ENCODE results near the gene ELL.
"Not testable (repeated sequence)": the region's sequence is repeated elsewhere in the genome, so short reads cannot be mapped to it uniquely, and the experiment has no call there.

ELL gene

DNA sequence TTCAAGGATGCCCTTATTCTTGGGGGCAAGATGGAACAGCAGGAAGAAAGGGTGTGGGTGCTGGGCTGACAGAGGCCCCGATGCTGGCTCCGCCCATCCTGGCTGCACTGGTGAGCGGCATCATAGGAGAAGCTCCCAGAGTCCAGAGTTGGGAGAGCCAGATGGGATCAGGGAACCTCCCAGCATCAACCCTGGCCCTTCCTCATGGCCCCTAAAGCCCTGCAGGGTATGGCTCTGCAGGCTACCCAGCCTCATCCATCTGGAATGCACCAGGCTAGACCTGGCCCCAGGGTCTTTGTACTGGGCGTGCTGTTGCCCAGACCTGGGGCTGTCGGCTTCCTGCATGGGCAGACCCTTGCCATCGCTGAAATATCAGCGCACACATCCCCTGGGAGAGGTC is 7.9 kb upstream of the ELL start:
- peak; percentile 74 for DNase-seq

DNA sequence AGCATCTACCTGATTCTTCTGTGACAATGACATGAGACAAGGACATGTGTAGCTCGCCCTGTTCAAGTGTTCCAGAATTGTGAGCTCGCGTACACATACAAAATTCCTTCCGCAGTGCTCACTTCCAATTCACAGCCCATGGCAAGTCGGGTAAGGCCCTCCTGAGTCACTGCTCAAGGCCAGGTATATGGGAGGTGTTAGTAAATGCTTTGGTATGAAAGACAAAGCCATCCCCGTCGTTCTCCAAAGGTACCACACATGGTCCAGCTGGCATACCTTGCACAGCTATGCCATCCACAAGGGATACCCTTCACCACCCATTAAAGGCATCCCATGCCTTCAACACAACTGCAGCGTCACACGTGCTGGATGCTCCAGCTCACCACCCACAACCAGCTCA is 4.4 kb upstream of the ELL start:
- DNase-seq, result peak; percentile 66

DNA sequence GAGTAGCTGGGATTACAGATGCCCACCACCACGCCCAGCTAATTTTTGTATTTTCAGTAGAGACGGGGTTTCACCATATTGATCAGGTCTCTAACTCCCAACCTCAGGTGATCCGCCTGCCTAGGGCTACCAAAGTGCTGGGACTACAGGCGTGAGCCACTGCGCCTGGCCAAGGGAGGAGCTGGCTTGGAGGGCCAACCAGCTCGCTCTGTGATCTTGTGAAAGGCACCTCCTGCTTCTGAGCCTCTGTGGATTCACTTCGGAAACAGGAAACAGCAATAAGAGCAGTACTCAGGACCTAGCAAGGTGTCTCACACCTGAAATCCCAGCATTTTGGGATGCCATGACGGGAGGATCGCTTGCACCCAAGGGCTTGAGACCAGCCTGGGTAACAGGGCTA is 2.0 kb upstream of the ELL start:
- peak; percentile 79 for DNase-seq

DNA sequence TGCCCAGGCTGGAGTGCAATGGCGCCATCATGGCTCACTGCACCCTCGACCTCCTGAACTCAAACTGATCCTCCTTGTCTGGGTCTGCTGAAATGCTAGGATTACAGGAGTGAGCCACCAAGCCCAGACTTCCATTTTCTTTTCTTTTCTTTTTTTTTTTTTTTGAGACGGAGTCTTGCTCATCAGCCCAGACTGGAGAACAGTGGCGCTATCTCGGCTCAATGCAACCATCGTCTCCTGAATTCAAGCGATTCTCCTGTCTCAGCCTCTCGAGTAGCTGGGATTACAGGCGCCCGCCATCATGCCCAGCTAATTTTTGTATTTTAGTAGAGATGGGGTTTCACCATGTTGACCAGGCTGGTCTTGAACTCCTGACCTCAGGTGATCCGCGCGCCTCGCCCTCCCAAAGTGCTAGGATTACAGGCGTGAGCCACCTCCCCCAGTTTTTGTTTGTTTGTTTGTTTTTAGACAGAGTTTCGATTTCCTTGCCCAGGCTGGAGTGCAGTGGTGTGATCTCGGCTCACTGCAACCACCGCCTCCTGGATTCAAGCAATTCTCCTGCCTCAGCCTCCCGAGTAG is 1.1 kb upstream of the ELL start:
- DNase-seq, result not testable (repeated sequence)

DNA sequence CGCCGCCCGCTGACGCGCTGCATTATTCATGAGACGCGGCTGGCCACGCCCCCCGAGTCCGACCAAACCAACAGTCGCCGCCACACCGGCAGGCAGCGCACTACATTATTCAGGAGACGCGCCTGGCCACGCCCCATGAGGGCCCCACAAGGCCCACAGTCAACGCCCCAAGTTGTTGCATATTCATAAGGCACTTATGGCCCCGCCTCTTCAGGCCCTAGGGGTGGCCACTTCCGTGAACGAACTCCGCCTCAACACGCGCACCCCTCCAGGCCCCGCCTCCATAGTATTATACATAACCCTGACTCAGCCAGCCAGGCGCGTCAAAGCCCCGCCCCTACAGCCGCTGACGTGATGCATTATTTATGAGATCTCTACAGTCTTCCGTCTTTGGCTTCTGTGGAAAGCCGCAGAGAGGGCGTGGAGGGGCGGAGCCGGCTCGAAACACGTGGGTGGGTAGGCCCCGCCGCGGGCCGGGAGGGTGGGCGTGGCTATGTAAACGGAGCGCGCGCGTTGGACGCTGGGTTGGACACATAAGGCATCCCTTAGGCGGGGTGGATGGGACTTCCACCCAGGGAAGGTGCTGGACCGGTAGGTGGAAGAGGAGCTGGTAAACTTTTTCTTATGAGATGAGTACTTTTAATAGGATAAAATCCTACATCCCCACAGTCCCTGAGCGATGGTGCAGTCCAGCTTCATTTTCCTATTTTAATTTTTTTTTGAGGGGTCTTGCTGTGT is 423 bp upstream of the ELL start:
- peak; percentile 100 for DNase-seq

DNA sequence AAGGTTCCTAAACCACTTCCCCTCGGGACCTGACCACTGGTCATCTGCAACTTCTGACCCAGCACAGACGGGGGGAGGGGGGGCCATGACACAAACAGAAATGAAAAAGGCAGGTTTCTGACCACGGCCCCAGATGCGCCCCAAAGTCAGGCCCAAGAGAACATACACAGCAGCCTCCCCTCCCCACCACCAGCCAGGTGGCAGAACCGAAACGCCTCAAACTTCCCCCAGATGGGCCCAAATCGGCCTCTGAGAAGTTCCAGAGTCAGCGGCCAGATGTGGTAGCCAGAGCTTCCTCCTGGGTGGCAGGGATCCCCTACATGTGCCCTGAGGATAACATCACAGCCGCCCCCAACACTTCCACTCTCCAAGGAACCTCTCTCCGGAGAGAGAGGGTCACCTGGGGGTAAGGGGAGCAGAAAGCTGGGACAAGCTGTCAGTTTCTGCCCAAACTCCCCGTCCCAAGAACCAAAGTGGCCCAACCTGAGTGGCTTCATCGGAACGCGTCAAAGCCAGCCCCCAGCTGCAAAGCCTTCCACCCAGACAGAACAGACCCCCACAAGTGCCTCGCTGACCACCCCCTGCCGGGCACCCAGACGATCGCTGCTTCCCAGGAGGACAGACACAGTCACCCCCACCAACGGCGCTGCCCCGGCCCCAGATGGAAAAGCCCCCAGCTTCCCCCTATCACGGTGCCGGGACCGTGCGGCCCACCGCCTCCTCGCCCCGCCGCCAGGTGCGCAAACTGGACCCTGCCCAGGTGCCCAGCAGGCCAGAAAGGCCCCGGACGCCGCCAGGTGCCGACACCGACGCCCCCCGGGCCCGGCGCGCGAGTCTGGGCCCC is 800 bp downstream of the ELL start:
- DNase-seq, result peak; percentile 70

DNA sequence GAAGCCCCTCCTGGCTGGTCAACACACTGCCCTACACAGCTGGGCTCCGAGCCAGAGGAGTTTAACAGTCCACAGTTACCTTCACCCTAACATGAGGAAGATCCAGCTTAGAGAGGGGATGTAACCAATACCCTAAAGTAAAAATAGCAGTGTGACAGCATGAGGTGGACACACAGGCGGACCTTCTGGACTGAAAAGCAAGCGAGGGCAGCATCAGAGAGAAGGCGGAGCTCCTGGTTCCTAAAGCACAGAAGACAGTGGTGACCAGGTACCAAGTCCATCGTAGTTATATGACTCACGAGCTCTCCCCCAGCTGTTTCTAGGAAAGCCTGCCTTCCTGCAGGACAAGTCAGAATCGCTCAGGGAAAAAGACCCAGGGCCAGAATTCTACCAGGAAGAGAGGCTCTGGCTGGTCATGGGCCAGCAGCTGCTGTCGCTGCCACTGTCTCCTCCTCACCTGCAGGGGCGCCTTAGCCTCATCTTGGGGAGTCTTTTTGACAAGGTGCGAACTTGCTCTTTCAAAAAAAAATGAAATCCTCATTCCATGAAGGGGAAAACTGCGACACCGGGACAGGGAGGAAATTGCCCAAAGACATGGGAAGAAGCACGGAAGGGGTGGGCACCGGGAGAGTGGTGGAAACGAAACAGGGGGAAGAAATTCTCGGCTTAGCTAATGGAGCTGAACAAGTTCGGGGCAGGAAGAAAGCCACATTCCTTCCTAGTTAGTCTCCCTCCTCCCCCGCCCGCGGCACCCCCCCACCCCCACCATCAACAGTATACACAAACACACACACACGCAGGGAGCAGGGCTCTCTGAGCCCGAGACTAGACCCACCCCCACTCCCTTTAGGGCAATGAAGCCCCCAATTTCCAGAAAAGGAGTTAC is 1.7 kb downstream of the ELL start:
- DNase-seq, result peak; percentile 95

DNA sequence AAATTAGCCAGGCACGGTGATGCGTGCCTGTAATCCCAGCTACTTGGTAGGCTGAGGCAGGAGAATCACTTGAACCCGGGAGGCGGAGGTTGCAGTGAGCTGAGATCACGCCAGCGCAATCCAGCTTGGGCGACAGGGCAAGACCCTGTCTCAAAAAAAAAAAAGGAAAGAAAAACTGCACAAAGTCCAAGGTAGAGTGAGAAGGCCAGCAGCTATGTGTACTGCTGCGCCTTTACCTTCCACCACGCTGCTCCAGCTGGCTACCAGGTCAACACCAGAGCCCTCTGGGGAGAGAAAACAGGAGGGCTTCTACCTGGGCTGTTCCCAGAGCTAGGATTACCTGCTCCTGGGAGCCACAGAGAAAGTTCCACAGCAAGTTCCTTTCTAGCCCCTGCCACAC is 3.2 kb downstream of the ELL start:
- DNase-seq, result no peak

DNA sequence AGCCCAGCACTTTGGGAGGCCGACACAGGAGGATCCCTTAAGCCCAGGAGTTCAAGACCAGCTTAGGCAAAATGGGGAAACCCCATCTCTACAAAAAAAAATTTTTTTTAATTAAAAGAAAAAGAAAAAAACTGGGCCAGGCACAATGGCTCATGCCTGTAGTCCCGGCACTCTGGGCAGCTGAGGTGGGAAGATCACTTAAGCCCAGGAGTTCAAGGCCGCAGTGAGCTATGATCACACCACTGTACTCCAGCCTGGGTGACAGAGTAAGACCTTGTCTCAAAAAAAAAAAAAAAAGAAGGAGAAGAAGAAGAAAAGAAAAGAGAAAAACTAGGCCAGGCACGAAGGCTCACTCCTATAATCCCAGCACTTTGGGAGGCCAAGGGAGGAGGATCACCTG is 4.3 kb downstream of the ELL start:
- DNase-seq, result no peak

DNA sequence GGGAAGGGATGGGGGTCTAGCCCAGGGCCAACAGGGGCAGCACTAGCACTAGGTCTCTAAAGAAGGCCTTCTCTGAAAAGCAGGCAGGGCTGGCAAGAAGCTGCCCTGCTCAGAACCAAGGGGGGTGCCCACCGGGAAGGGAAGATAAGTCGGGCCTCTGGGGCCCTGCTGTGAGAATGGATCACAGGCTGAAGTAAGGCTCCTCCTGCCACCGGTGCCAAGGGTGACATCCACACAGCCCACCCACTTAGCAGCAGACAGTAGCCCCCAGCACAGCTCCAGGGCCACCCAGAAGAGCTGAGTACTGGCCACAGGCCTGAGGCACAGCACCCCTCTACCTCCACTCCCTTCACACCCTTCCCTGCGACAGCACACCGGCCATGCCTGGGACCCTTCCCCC is 5.9 kb downstream of the ELL start:
- DNase-seq, result no peak

DNA sequence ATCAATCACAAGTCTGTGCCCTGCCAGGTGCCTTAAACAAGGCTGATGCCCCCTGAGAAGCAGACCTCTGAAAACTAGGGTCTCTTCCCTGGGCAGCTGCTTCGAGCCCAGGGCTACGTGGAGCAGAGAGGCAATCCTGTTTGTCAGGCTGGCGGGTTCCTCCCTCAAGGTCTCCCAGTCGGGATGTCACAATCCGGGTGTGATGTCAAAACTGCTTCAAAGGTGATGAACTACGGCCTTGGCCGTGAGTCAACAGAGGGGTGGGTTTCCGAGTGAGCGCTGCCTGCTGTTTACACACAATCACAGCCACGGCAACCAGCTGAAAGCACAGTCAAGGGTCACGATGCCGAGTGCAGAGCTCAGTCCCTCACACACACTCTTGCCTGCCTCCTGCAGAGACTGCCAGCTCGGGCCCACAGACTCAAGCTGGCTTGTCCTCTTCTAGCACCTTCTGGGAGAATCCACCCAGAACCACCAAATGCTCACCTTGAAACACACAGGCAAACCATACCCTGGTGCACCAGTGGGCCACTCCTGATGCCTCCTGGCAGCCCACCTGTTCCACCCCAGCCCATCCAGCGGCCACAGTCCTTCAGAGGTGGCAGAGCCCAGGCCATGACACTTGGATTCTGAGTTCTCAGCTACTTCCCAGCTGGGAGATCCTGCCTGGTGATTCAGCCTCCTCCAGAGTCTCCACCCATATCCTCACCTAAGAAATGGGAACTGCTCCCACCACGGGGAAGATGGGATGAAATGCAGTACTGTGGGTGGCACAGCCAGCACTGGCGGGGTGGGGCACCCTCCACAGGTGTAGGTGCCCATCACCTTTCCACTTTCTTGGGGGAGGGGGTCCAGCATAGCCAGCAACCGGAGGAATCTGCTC is 6.8 kb downstream of the ELL start:
- peak; percentile 81 for DNase-seq

DNA sequence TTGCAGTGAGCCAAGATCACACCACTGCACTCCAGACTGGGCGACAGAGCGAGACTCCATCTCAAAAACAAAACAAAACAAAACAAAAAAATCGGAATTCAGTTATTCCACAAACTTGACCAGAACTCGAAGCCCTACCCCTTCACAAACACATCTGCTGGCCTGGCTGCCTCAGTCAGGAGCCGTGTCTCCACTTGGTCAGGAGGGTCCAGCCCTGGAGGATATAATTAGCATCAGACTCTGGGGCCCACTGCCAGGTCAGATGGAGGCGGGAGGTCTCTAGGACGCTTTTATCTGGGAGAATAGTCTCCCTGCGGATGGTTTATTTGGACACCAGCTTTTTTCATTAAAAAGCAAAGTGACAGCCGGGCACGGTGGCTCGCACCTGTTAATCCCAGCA is 8.0 kb downstream of the ELL start:
- no peak for DNase-seq

DNA sequence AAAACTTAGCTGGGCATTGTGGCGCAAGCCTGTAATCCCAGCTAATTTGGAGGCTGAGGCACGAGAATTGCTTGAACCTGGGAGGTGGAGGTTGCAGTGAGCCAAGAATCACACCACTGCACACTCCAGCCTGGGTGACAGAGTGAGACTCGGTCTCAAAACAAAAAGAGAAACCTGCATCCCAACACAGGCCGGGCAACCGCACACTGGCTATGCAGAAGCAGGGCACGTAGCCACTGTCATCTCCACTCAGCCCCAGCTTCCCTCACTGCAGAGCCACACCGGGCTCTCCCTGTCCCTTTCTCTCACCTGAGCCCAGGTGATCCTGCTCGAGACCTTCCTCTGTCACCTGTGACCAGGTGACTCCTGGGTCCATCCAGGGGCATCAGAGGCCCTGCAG is 11.7 kb downstream of the ELL start:
- DNase-seq, result no peak

DNA sequence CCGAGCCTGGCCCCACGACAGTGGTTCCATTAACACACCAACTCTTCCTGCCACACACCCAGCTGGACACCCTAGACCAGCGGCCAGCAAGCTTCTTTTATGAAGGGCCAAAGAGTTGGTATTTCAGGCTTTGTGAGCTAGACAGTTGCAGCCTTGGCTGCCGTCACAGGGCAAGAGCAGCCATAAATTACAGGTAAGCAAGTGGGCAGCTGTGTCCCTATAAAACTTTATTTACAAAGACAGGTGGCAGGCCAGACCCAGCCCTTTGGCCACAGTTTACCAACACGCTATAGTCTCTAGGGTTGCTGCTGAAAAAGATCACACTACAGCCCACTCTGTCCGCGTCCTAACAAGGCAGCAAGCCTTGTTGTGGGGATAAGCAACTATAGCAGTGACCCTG is 13.3 kb downstream of the ELL start:
- DNase-seq, result no peak

DNA sequence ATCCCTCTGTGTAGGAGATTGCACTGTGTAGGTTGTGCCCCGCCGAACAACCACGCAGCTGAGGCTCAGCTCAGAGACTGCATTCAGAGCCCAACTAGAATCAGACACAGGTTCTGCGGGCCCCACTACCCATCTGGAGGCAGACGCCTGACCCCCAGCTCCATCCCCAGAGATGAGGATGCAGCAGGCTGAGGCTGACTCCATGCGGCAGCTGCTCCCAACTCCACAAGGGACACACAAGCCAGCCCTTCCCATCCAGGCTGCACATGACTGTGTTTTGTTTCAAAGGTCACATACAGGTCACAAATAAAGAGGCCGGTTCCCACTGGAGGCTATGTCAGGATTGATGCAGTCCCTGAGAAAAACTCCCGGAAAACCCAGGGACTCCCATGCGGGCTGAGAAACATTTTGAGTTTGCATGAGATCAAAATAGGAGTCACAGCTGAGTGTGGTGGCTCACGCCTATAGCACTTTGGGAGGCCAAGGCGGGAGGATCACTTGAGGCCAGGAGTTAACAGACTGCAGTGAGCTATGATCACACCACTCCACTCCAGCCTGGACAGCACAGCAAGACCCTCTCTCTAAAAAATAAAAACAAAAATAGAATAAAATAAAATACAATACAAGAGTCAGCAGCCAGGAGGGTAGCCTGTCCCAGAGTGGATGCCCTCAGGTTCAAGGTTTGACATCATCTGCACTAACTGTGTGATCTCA is 14.0 kb downstream of the ELL start:
- DNase-seq, result no peak

DNA sequence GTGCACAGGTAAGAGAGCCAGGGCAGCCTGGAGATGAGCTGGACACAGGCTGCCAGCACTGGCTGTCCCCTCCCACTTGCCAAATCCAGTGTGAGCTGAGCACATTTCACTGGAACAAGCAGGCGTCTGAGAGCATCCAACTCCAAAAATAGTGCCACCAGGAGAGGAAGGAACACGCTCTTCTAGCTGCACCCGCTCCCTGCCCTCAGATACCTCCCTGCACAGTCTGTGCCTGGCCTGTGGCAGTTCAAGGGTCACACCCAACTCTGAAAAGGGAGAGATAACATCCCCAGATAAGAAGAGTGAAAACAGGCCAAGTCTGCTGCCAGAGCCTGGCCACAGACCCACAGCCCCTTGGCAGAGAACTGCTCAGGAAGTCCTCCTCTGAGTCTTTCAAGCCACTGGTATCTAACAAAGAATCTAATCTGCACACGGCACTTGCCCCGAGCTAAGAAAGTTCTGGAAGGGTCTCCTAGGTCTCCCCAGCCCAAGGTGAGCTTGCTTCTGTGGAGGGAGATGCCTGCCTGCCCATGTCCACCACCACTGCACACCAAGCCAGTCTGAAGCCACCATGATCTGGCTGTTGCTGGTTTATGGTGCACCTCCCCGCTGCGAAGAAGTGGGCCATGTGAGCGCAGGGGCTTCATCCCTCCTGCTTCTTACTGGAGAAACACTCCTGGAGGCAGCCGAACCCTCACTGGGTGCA is 14.7 kb downstream of the ELL start:
- peak; percentile 64 for DNase-seq

DNA sequence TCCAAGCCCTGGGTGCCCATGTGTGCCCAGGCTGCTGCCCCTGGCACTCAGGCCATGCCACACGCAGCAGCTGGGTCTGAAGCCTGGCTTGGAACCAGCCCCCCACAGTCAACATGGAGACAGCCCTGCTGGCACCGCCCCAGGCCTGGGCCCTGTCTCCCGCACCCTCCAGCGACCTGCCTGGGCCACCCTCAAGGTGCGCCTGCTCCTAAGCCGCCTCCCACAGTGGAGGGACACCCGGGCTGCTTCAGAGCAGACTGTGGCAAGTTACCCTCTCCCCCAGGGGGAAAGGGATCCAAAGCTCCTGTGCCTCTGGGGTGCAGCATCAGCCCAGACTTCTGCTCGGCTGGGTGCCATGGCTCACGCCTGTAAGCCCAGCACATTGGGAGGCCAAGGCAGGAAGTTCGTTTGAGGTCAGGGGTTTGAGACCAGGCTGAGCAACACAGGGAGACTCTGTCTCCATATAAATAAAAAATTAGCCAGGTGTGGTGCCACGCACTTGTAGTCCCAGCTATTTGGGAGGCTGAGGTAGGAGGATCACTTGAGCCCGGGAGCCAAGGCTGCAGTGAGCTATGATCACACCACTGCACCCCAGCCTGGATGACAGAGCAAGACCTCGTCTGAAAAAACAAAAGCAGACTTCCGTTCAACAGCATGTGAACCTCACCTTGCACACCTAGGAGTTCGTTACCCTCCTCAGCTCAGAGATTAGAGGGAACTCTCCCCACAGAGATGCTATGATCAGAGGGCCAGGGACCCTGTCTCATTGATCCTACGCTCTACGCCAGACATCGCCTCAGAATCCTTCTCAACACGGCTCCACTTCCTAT is 15.6 kb downstream of the ELL start:
- DNase-seq, result no peak

DNA sequence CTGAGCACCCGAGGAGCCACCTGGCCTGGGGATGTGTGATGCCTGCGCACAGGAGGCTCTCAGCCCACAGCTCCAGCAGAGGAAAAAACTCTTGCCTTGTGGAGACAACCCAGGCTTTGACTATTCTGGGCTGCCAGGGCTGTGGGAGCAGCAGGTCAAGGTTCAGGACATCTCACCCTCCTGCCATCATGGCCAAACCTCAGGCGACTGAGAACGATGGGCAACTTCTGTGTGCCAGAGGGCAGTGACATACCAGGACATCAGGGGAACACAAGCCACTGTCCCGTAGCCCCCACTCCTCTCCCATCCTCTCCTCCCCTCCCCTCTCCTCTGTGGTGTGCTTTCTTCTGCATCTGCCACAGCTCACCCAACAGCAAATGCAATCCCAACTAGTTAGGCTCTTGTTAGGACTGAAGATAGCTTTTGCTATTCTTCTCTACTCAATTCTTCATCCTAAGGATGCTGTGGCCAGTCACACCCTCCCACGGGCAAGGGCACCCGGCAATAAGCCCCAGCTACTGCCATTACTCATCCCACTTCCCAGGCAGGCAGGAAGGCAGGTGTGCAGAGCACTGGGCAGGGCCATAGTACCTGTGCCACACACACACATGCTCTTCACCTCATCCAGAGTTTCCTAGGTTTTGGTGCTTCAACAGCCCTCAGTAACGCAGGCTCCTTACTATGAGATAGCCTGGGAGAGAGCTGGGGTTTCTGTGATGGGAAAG is 16.8 kb downstream of the ELL start:
- no peak for DNase-seq
